Left cardiac atrium (tissue), 4 donors: ENCODE data around the gene ARHGEF6. TPM values are rescaled to one million over a fixed set of nuclear protein-coding genes. Genes with fewer than 3 reads are reported as not detected.
A peak's percentile ranks its signal among the peaks of the same experiment; 100 is the strongest.

Experiments
- ATAC-seq, 2 donors: fragments of 200-7000 bp; cut with Tn5 transposase; one replicate each; pipeline ENCODE4 v1.9.1; 2020; ENCODE audit warnings: mild to moderate bottlenecking in 2 of 2, moderate library complexity in 2 of 2
- DNase-seq: peaks from one replicate; pipeline ENCODE4 v3.0.0-alpha.2; 2020
- intact Hi-C, 2 donors: fragments of 100-400 bp; cut with DNase I; formaldehyde crosslinking; loops; one replicate each; pipeline versions ENCODE4 v1.14.1 to v1.15.1; 2022 to 2023
- total RNA-seq, 2 donors: library from RNA; stranded (reverse); fragmentation: NEBNext Ultra II Directional; extraction: Animal tissue kit (Norgen Biotek cat#: 25700); gene quantifications; one replicate each; pipeline ENCODE4 v1.2.1, GENCODE V29; 2021
- donor health status: DM: no; HTN: yes; CAD: no.
- donor health status: DM: no; HTN: yes; CAD: no; lungs with severe emphysema.
- donor health status: DM: yes; HTN: yes; CAD: no.
- donor health status: Dilated cardiomyopathy.

The ARHGEF6 gene
- total RNA-seq, 2 donors from 2014 or later: 34.9 to 40.0 TPM

DNA sequence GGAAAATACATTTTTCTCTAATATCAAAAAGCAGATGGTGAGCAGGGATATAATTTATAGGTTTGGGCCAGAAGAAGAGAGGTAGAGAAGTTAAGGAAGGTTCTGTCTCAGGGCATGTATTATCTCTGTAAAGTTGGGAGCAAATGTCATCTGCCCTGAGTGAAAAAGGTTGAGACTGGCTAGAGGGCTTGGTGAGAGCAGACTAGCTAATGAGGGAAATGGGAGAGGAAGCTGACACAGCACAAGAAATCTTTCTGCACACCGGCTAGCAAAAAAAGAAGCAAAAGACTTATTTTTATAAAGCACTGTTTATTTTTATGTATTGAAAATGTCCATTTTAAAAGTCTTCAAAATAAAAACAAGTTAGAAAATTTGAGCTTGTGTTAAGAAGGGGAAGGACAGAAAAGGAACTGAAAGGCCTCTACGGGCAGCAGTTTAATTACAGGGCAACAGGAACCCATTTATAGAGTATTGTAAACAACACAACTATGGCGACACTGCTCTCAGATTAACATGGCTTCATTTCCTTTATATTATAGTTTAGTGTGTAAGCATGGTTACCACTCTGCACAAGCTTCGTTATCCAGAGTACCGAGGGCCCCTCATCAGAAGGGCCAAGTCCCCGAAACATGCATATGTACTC, 115.4 kb downstream of the ARHGEF6 start:
- intact Hi-C loops: no loop called here
- no peak for DNase-seq
- no peak for ATAC-seq

DNA sequence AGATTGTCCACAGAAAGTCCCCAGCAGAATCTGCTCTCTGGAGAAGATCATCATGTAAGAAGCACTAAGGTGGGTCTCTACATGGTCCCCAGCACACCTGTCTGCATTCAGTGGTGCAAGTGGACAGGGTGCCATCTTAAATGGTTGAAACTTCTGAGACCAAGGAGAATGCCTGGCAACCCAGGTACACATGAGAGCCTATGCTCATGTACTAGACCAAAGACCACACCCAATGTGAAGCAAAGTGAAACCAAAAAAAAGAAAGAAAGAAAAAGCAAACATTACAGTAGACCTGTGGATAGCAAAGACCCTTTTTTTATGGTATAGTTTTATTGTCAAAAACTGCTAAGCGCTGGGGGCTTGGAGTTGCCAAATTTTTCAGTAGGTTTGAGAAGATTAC, 117.8 kb downstream of the ARHGEF6 start:
- intact Hi-C loops: no loop called here
- ATAC-seq (no peak), DNase-seq (no peak)

DNA sequence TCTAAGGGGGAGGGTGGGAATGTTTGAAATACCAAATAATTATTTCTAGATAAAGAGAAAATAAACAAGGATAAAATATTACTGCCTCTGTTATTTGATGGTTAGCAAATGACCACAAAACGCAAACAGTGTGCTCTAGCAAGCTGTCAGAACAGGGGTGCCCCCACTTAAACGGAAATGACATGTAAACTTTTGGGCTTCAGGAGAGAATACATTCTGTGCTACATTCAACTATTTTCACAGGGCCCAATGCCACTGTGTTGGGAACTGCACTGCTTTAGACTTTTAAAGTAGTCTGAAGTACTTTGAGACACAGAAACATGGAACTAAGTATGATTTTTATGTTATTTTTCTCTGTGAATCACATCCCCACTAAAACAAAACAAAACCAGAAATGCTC, 118.6 kb downstream of the ARHGEF6 start:
- ATAC-seq (no peak), DNase-seq (no peak)
- intact Hi-C loops: no loop called here

DNA sequence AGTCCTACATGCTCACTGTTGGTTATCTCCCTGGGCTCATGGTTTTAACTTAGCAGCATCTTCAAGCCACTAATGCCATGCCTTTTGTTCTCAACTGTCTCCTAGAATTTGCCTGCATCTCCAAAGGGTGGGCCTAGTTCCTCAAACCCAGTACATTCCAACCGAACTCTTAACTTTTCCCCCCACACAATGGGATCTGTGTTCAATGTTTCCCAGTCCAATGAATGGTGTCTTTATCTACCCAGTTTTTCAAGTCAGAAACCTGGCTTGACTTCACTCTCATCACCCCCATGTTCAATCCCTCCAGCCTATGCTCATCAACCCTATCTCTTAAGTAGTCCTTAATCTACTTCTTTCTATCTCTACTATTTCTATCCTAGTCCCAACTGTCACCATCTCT, 119.8 kb downstream of the ARHGEF6 start:
- no peak for ATAC-seq
- intact Hi-C loops: no loop called here

DNA sequence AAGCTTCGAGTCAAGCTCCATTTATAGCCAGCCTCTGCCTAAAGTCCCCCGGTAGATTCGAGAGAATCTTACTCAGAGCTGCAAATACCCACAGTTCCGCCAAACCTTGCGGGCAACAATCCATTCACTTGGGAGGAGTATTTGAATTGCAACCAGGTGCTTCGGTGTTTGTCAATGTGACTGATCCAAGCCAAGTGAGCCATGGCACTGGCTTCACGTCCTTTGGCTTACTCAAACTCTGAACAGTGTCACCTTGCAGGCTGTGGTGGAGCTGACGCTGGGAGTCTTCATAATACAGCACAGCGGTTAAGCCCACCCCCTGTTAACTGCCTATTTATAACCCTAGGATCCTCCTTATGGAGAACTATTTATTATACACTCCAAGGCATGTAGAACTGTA, 121.6 kb downstream of the ARHGEF6 start:
- intact Hi-C loops: no loop called here
- DNase-seq (no peak), ATAC-seq (no peak)

More for the DNA sequence above, 119.8 kb downstream of the ARHGEF6 start:
- DNase-seq: no peak

DNA sequence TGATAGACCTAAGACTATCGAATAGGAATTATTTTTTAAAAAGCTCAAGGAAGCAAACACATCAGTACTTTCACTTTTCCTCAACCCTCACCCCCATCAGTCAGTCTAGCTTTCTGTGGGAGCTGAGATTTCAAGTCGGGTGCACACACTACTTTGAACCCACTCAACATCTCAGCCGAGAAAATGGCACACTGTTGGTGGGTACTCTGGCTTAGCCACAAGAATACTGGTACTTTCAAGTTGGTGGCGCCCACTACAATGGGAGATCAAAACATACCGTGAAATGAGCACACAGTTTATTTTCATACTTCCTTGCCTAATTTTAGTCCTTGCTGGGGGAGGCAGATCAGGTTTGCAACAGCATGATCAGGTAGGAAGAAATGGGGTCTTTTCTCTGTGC, 122.6 kb downstream of the ARHGEF6 start:
- intact Hi-C loops: no loop called here
- DNase-seq: no peak
- no peak for ATAC-seq

DNA sequence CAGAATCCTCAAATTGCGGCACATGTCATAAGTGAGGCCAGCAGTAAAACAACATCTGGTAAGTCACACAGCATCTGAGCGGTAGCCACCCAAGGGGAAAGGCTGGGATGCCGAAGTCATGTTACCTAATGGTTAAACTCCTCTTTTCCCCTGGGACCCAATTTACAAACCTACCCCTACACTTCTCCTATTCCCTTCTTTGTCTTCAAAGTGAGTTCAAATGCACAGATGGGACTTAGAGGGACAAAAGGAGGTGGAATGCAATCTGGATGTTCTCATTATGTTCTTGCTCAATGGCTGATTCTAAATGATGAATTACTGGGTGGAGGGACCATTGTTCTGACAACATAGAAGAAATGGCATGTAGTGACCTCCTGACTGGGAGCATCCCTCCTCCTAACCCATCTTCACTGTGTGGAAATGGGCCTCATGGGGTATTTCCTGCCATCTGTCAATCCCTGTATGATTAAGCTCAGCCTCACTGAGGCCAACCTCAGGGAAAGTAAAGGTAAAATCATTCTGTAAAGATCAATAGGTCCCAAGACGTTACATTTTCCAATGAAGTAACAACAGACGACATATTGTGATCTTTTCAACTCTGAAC, 124.3 kb downstream of the ARHGEF6 start:
- intact Hi-C loops: no loop called here
- ATAC-seq (no peak), DNase-seq (no peak)

DNA sequence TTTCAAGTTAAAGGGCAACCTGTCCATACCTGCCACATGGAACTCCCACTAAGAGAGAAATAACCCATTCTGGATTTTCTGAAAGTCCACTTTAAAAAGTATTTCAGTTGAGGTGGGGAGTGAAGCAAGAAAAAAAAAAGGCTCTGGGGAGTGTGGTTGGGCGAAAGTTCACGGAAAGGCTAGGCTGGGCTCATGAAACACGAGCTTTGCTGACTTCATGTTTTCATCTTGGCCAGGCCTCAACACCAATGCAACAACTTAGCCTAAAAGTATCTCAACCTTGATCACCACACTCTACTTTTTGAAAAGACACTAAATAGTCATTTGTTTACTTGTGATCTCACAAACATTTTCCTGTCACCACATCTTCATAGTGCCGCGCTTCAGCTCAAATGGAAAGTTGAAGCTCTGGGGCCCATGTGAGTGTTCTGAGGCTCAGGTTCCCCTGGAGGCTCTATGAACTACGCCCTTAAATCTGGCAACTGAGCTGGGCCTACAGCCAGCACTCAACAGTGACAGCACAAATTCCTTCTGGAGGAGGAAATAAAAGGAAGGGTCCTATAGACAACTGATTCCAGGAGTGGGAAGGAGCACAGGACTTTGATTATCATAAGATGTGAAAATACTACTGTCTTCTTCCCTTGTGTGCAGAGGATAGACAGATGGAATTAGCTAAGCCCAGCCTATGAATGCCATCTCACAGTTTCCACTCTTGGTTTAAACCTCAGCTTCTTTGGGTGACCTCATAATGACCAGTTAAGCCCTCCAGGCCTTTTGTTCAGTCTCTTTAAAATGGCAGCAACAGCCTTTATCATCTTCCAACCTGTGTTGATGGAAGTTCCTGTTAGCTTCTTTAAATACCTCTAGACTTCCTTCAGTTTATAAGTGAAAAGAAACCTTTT, 127.7 kb downstream of the ARHGEF6 start:
- intact Hi-C loops: no loop called here
- DNase-seq (no peak), ATAC-seq (peak in 1 of 2 donors; percentile 57)

DNA sequence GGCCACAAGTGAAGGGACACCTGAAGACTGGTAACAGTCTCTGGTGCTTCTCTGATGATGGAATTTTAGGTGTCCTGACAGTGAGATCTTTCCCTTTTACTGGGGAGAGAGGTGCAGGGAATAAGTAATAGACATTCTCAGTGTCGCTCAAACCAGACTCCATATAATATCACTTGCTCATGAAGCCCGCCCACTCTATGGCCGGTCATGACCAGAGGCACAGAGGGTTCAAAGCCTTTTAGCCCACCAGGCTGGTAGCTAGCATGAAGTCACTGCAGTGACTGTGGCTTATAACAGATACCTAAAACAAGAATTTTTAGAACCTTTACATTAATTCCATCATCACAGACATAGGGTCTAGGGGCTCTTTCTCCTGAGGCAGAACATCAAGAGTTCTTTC, 129.9 kb downstream of the ARHGEF6 start:
- intact Hi-C loops: no loop called here
- no peak for DNase-seq
- no peak for ATAC-seq

DNA sequence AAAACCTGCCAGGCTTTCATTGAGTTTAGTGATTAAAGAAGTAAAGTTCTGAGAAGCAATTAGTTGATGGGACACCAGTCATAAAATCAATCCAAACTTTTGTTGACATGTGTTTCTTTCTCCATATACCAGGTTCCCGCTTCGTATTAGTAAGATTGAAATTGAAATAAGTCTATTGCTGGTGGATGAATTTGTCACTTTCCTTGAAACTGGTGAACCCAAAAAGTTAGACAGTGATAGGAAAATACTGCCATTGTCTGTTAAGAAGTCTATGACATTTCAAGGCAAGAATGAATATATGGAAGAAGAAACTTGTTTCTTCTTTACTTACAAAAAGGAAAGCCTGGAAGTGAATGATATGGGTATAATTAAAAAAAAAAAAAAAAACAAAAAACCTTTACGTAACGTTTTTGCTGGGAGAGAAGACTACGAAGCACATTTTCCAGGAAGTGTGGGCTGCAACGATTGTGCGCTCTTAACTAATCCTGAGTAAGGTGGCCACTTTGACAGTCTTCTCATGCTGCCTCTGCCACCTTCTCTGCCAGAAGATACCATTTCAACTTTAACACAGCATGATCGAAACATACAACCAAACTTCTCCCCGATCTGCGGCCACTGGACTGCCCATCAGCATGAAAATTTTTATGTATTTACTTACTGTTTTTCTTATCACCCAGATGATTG, 132.9 kb downstream of the ARHGEF6 start, which contains the start of gene CD40LG:
Gene CD40LG (plus strand): TSS at position 482 of the 684 bp plus-strand sequence. CDS start 91 bp downstream, at position 573.
- no peak for ATAC-seq

DNA sequence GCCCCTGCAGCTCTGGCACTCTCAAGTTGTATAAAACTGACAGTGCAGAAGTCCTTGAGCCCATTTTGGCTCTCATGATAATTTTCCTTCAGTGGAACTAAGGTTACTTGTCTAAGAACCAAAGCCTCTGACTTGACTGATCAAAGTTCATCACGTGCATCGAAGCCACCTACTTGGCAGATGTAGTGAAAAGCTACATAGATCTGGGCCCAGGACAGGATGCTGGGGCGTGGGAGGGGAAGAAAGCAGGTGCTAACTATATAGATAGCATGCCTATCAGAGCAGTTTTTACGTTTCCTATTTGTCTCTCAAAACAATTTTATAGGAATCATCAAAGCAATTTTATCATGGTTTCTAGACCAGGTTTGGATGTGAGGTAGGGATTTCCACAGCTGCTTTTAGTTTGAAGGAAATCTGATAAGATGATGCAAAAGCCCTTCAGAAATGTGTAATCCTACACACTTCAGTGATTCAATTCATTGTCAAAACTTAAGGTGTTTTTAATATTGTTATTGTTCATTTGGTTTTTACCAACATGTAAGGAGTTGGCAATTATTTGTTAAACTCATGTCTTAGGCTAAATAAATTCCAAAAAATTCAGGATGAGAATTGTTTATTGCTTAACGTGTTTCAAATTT, 134.0 kb downstream of the ARHGEF6 start:
- ATAC-seq (peak in 1 of 2 donors; percentile 27), DNase-seq (no peak)
- intact Hi-C loops: no loop called here

More for the DNA sequence above, 132.9 kb downstream of the ARHGEF6 start, which contains the start of gene CD40LG:
- intact Hi-C loops: no loop called here
- no peak for DNase-seq

DNA sequence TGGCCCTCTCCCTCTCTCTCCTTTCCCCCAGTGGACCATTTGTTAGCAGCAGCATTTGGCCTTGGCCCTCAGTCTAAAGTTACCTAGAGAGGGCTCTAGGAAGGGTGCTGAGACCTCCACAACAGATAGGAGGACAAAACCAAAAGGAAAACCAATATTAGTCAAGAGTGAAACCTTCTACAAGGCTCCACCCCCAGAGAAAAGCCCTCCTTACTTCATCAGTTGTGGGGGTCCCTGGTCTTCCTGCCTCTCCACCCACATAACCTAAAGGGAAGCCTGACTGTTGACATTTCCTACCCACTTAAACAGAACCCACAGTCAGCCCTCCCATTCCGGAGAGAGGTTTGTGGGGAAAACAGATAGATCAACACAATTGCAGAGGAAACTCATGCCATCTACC, 137.5 kb downstream of the ARHGEF6 start:
- intact Hi-C loops: no loop called here
- no peak for ATAC-seq

DNA sequence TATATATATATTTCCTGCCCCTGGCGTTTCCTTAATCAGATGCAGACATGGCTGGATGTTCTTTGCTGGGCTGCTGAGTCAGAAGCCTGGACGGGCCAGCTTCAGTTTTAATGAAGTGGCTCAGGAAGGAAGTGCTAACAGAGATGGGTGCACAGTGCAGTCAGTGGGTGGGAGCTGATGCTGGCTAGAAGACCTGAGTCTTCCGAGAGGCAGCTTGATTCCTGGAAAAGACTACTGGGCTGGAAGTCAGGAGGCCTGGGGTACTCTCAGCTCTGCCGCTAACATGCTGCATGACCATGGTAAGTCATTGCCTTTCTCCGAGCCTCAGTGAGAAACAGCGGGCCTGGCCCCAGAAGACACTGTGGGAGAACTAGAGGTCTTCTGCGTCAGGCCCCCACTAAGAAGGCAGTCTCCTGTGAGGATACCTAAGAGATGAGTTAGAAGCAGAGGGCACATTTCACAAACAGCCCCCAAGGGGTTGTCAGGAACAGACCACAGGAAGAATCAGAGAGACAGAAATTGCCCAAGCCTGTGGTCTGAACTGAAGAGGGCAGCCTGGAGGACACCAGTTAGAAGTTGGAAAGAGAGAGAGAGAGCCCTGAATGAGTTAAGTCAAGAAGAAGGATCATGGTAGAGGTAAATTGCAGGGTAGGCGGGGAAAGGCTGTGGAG, 141.1 kb downstream of the ARHGEF6 start:
- DNase-seq (no peak), ATAC-seq (no peak)
- intact Hi-C loops: no loop called here

More for the DNA sequence above, 137.5 kb downstream of the ARHGEF6 start:
- DNase-seq: no peak

DNA sequence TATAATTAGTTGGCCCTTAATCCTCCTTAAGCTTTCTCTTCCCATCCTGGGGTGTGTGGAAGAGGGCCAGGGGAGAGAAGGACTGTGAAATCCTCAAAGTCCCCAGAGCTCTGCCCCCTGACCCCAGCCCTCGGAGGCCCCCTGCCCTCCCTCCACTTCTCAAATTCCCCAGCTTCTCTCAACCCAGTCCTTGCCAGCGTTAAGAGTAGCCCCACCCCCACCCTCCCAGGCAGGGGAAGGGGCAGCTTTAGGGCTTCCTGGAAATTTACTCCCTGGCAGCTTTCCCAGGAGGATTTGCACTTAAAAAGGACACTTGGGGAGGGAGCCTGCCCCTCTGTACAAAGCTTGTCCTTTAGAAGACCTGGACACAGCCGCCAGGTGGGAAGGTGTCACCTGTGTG, 144.6 kb downstream of the ARHGEF6 start:
- no peak for ATAC-seq
- no peak for DNase-seq
- intact Hi-C loops: no loop called here

DNA sequence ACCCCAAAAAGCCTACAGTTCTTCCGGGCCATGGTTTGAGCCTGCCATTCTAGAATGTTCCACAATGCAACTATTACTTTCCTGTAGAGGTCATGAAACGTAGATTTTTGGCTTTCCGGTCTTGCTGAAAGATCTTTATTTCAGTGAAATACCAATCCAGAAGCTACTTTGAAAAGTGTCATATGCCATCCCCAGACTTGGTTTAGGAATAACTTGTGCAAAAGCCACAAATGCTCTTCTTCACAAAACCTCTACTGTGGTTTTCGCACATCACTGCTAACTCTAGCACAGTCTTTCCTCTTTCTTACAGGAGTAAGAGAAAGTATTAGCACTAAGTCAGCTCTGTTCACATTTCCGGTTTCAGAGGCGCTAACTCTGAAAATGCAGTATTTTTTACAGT, 145.5 kb downstream of the ARHGEF6 start:
- DNase-seq (no peak), ATAC-seq (no peak)
- intact Hi-C loops: no loop called here

DNA sequence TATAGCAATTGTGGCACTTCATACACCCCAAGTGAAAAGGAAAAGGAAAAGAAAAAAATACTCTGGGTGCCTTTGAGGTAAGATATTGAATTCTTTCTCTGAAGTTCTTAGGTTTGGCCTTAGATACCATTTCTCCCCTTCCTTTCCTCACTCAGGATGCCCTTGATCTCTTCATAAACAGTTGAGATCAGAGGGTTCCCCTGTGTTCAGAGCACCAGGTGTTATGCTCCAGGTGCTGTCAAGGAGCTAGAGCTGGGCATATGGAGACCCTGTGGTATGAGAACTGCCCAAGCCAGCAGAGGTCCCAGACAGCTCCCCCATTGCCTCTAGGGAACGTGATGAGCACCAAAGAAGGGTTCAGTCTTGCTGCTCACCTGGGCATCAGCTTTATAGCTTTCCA, 149.9 kb downstream of the ARHGEF6 start:
- intact Hi-C loops: no loop called here
- DNase-seq: no peak

DNA sequence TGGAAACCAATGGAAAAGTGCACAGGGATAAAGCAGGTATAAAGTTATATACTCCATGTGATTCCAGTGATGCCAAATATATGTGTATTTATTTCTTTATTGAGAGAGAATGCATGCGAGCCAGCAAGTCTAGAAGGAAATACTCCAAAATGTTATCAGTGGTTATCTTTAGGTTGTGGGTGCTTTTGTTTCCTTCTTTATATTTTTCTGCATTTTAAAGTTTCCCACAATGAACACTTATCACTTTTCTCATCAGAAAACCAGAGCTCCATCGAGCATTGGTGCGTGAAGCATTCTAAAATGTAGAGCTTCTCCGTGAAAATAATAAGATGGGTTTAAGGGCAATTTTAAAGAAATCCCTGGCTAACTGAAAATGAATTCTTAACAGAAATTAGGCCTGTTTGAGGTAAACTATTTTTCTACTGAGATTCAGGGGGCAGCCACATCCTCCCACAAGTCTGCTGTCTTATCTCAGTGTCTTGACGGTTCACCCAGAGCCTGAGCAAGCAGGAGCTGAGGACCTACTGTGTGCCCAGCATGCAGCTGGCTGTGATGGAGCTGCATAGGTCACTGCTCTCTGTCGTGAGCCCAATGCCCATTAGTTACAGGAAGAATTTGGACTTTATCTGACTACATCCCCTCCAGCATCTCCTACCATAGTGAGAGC, 151.5 kb downstream of the ARHGEF6 start:
- ATAC-seq (no peak), DNase-seq (no peak)
- intact Hi-C loops: no loop called here

More for the DNA sequence above, 149.9 kb downstream of the ARHGEF6 start:
- ATAC-seq: no peak

DNA sequence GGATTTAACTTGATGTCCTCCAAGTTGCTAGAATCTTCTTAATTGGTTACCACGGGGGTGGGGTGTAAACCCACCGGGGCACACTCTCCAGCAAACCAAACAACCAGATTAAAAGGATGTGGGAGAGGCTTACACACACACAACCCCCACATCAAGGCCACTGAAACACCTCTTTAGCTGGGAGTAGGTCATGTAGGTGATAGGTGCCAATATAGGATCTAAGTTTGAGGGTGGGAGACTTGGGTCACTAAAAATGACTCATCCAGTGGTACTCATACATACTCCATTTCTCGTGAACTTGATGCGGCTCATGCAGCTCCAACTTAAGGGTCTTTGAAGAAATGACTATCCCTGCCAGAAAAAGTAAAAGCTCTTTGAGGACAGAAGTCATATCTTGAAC, 153.3 kb downstream of the ARHGEF6 start:
- no peak for DNase-seq
- ATAC-seq: no peak
- intact Hi-C loops: no loop called here
